GM19035 (cell line): ENCODE data around the gene KRTAP10-10.
"Not testable (repeated sequence)": the region's sequence is repeated elsewhere in the genome, so short reads cannot be mapped to it uniquely, and the experiment has no call there.

Source experiments
- ATAC-seq: cut with Tn5 transposase; IDR thresholded peaks from one replicate; pipeline ENCODE4 v1.9.1; 2021; ENCODE audit not compliant: unreplicated experiment

Gene KRTAP10-10

GRCh38 chr21:44650265-44650972 lies 13.3 kb downstream of the KRTAP10-10 start:
- no peak for ATAC-seq

DNA sequence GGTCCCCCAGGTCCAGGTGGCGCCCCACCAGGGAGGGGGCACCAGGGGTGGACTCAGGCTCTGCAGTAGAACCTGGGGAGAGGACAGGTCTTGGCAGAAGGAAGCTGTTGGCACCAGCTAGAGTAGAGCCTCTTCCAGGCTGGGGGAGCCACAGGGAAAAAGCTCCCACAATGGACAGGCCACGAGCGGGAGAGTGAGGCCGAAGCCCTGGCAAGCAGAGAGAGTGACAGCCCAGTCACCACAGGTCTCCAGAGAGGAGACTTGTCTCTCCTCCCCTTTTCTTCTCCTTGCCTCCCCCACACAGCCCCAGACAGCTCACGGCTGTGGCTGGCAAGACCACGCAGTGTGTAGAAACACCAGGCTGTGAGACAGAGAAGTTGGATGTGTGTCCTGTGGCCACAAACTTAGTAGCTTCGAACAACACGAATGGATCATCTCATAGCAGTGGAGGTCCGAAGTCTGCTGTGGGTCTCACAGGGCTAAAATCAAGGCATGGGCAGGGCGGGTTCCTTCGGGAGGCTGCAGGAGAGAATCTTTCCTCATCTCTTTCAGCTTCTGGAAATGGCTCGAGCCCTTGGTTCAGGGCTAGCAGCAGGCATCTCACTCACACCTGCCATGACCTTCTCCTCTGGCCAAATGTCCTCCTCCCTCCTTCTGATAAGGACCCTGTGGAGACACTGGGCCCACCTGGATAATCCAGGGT lies 14.0 kb downstream of the KRTAP10-10 start:
- no peak for ATAC-seq

GRCh38 chr21:44653123-44653522 lies 16.0 kb downstream of the KRTAP10-10 start:
- no peak for ATAC-seq

DNA sequence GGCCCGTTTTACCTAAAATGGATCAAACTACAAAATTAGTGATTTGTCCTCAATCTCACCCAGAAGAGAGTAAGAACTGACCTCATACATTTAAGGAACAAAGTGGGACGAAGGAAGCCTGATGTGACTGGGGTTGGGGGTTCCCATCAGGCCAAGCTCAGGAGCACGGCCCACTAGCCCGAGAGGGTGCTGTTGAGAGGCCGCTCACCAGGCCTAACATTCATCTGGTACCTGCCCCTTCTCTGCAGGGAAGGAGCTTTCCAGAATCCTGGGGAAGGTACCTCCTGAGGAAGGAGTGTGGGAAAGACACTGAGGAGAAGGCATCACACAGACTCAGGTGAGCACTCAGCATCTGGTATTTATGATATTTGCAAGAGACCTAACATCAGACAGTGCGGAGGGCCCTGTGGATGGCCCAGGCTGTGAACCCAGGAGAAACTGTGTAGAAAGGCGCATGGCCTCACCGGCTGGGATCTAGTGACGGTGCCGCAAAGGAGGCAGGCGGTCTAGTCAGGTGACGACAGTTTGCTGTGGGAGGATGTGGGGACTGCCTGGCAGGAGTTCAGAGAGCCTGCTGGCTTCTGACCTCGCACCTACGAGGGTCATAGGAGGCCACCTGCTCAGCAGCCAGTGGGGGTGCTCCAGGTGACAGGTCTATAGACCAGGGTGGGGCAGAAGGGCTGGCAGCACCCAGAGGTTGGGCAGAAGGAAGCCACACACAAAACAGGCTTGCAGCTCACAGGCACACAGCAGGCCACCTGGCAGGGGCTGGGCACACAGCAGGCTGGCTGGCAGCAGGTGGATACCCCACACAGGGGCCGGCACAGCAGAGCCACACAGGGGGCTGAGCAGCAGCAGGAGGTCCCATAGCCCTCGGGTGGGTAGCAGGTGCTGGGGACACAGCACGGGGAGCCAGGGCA lies 16.8 kb downstream of the KRTAP10-10 start:
- ATAC-seq, result no peak

DNA sequence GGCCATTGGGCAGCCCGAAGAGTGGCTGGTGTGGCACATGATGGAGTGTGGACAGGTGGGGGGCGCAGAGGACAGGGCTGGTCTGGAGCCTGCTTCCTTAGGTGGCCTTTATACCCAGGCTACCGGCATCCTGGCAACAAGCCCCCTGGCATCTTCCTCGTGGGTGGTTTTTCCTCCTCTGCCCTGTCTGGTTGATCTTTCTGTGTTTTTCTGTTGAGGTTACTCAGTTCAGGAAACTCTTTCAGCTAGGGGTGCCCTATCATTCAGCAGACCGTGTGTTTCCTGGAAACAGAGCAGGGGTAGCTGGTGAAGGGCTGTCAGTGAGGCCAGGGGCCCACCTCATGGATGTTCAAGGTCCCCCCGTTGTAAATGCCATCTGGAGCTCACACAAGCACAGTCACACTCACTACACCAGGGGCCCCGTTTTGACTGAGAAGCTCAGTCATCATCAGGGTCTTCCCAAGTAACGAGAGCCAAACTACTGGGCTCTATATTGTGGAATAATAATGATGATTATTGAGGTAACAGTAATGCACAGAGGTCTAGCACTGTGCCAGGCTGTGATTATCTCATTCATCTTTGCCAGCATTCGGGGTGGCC lies 17.5 kb downstream of the KRTAP10-10 start, which contains the start of gene KRTAP12-4:
Gene KRTAP12-4 (minus strand): TSS at position 84 of the 600 bp plus-strand sequence. CDS start 45 bp downstream, at position 39.
- no peak for ATAC-seq

DNA sequence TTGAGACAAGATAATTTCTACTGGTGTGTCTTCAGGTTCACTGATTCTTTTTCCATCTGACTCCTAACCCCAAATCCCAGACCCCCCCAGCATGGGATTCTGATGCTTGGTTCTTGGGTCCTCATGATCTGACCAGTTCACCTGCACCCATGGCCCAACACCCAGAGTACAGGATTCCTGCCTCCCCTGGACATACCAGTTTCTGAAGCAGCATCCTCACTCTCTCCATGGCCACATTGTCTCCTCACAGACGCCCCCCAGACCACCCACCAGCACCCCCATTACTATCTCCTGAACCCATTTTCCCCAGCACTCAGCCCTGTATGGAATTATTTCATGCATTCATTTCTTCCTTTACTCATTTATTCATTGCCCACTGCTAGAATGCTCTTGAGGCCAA lies 19.7 kb downstream of the KRTAP10-10 start:
- no peak for ATAC-seq

- no peak for ATAC-seq
Observed at GRCh38 chr21:44657635-44658540, 20.7 kb downstream of the KRTAP10-10 start, which contains the start of gene KRTAP12-3. Gene KRTAP12-3 (plus strand): TSS chr21:44657932. CDS start chr21:44657980, 48 bp downstream.

GRCh38 chr21:44658541-44658910 lies 21.4 kb downstream of the KRTAP10-10 start:
- no peak for ATAC-seq

GRCh38 chr21:44658913-44659595 lies 21.9 kb downstream of the KRTAP10-10 start:
- ATAC-seq, result no peak

DNA sequence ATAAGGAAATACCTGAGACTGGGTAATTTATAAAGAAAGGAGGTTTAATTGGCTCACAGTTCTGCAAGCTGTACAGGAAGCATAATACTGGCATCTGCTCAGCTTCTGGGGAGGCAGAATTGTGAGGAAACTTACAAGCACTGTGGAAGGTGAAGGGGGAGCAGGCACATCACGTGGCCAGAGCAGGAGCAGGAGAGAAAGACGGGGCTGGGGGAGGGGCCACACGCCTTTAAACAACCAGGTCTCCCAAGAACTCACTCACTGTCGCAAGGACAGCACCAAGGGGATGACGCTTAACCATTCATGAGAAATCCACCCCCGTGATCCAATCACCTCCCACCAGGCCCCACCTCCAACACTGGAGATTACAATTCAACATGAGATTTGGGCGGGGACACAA lies 24.4 kb downstream of the KRTAP10-10 start:
- not testable (repeated sequence) for ATAC-seq

- no peak for ATAC-seq
Observed at GRCh38 chr21:44664691-44665090, 27.5 kb downstream of the KRTAP10-10 start.

DNA sequence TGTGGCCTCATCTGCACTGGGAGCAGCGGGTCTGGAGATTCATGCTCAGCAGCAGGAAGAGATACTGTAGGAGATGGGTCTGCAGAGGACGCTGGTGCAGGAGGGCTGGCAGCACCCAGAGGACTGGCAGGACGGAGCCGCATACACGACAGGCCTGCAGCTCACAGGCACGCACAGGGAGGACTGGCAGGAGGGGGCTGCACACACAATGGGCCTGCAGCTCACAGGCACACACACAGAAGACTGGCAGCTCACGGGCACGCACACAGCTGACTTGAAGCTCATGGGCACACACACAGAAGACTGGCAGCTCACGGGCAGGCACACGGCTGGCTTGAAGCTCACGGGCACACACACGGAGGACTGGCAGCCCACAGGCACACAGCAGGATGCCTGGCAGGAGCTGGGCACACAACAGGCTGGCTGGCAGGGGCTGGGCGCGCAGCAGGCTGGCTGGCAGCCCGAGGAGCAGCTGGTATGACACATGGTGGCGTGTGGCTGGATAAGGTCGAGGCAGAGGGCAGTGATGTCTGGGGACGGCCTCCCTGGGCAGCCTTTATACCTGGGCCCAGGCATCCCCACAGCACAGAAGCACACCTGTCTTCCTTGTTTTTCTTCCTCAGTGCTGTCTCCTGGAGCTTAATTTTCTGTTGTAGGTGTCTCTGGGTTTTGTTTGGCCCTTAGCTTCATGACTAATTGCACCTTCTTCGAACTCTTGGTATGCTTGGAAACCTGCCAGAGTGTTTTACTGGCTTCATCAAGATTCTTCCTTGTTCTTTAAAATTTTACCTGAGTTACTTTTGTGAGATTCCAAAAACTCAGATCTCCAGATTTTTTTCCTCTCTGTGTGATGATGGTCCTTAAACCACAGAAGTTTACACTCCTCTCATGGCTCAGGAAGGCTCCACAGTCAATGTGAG lies 29.5 kb downstream of the KRTAP10-10 start, which contains the start of gene KRTAP12-2:
Gene KRTAP12-2 (minus strand): TSS at position 527 of the 920 bp plus-strand sequence. CDS start 41 bp downstream, at position 486.
- ATAC-seq, result no peak

DNA sequence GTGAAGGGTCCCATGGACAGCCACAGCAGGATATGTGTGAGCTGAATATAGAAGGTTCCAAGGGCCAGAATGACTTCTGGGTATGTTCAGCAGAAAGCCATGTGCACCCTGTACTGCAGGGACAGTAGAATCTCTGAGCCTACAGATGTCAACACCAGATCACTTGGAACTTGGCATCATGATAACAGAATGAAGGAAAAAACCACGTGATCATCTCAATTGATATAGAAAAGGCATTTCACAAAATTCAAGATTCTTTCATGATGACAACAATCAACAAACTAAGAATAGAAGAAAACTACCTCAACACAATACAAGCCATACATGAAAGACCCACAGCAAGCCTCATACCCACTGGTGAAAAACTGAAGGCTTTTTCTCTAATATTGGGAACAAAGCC lies 30.5 kb downstream of the KRTAP10-10 start:
- no peak for ATAC-seq

DNA sequence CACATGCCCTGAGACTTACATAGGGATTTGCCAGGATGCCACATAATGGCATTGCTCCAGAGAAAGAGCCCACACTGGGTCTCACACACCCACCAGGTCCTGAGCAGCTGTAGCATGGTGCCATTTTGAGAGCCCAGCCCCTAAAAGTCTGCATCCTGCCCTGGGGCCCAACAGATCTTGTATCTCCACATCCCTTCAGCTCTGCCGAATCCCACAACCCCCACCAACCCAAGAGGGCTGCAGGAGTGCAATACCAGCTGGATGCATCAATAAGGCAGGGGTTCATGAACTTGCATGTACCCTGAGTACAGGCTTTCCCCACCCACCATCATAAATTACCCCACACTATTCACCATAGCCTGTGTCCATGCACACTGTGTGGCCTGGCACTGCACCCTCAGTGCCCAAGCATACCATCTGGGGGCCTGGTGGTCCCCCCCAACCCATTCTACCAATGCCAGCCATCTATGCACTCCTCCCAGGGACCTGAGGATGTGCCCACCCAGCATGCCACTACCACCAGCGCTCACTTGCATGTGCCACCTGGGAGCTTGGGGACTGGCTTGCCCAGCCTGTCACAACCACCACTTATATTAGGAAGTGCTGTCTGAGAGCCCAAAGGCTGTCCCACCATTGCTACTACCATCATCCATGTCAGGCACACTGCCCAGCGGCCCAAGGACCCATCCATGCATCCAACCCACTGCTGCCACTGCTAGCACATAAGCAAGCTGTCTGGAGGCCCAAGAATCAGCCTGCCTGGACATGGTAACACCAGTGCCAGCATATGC lies 33.7 kb downstream of the KRTAP10-10 start:
- no peak for ATAC-seq

- ATAC-seq, result no peak
Observed at GRCh38 chr21:44671911-44672310, 34.8 kb downstream of the KRTAP10-10 start.

DNA sequence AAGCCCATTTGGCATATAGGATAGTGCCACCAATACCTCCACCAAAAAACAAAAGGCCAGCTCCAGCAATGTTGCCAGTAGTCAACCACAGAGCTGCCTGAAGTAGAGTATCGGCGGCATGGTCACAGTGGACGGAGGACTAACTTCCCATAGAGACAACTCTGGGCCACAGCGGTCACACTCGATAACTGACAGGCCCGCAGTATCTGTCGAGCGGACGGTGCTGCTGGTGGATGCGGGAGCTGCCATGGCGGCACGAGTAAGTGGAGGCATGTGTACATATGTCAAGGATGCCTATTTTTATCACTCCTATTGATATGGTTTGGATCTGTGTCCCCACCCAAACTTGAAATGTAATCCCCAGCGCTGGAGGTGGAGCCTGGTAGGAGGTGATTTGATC lies 40.7 kb downstream of the KRTAP10-10 start:
- no peak for ATAC-seq

- no peak for ATAC-seq
Observed at GRCh38 chr21:44681152-44681551, 44.0 kb downstream of the KRTAP10-10 start.
